Measurements from ENCODE around the gene MLIP.

The MLIP gene

GRCh38 chr6:54285595-54285994 is 174.4 kb downstream of the MLIP start:
- in situ Hi-C loops (cut with MboI; ENCODE audit: low pct_unique_long_range_greater_than_20kb, low sequenced_read_pairs, unreplicated experiment): no loop called here
- DNase-seq (ENCODE audit: low spot score): no peak

DNA sequence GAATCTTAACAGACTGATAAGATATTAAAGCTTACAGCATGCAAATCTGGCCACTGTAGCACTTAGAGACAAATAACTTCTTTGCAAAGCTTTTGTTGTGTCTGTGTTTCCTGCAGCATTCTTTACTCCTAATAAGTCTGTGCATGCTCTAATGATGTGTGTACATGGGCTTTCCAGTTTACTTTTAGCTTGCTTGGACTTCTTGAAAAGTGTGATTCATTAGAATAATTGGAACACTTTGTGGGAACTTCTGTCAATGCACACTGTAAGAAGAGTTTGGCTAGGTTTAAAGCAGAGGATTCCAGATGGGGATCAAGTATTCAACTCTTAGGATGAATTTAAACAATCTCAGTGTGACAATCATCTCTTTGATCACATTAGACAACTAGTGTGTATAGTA is 174.9 kb downstream of the MLIP start:
- in situ Hi-C loops (cut with MboI; ENCODE audit: low pct_unique_long_range_greater_than_20kb, low sequenced_read_pairs, unreplicated experiment): no loop called here
- no peak for DNase-seq (ENCODE audit: low spot score)
- TF ChIP-seq CTCF (IDR thresholded peaks at IDR 0.05; ENCODE audit: extremely low read depth, insufficient read depth, missing control alignments): no peak

More at GRCh38 chr6:54285595-54285994, 174.4 kb downstream of the MLIP start:
- no peak for TF ChIP-seq CTCF (IDR thresholded peaks at IDR 0.05; ENCODE audit: extremely low read depth, insufficient read depth, missing control alignments)

GRCh38 chr6:54288474-54288873 is 177.2 kb downstream of the MLIP start:
- DNase-seq (ENCODE audit: low spot score): no peak
- no peak for TF ChIP-seq CTCF (IDR thresholded peaks at IDR 0.05; ENCODE audit: extremely low read depth, insufficient read depth, missing control alignments)
- in situ Hi-C loops (cut with MboI; ENCODE audit: low pct_unique_long_range_greater_than_20kb, low sequenced_read_pairs, unreplicated experiment): no loop called here

DNA sequence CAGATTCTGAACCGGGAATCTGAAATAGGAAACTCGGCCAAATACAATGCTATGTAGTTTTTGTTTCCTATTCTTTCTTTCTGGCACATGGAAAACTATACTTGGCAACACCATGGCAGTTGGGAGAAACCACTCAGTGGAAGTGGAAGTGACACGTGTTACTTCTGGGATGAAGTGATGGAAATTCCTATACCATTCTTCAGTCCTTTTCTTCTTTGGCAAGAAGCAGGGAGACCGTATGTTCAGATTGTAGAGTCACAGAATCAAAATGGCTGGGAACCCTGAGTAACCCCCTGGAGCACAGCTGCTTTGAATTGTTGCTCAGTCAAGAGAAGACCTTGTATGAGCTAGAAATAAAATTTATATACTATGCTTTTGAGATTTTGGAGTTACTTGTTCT is 178.2 kb downstream of the MLIP start:
- DNase-seq (ENCODE audit: low spot score): no peak
- in situ Hi-C loops (cut with MboI; ENCODE audit: low pct_unique_long_range_greater_than_20kb, low sequenced_read_pairs, unreplicated experiment): no loop called here
- no peak for TF ChIP-seq CTCF (IDR thresholded peaks at IDR 0.05; ENCODE audit: extremely low read depth, insufficient read depth, missing control alignments)

DNA sequence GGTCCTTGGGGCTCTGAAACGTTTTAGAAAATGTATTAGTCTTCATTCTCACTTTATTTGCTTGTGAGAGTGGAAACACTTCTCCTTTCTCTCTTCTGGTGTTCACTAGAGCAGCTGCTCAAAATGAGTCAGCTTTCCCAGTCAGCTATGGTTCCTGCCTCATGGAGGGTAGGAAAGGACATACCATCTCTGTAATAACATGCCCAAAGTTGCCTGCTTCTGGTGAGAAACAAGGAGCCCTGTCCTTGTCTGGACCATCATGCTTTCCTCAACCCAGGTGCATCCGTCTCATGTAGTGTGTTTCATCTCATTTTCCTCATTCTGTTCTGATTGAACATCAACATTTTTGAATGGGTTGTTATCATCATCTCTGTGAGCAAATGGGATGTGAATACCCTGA is 179.9 kb downstream of the MLIP start:
- in situ Hi-C loops (cut with MboI; ENCODE audit: low pct_unique_long_range_greater_than_20kb, low sequenced_read_pairs, unreplicated experiment): no loop called here
- no peak for TF ChIP-seq CTCF (IDR thresholded peaks at IDR 0.05; ENCODE audit: extremely low read depth, insufficient read depth, missing control alignments)
- no peak for DNase-seq (ENCODE audit: low spot score)

GRCh38 chr6:54291738-54292137 is 180.5 kb downstream of the MLIP start:
- in situ Hi-C loops (cut with MboI; ENCODE audit: low pct_unique_long_range_greater_than_20kb, low sequenced_read_pairs, unreplicated experiment): no loop called here
- DNase-seq (ENCODE audit: low spot score): peak; percentile 9
- TF ChIP-seq CTCF (IDR thresholded peaks at IDR 0.05; ENCODE audit: extremely low read depth, insufficient read depth, missing control alignments): no peak

DNA sequence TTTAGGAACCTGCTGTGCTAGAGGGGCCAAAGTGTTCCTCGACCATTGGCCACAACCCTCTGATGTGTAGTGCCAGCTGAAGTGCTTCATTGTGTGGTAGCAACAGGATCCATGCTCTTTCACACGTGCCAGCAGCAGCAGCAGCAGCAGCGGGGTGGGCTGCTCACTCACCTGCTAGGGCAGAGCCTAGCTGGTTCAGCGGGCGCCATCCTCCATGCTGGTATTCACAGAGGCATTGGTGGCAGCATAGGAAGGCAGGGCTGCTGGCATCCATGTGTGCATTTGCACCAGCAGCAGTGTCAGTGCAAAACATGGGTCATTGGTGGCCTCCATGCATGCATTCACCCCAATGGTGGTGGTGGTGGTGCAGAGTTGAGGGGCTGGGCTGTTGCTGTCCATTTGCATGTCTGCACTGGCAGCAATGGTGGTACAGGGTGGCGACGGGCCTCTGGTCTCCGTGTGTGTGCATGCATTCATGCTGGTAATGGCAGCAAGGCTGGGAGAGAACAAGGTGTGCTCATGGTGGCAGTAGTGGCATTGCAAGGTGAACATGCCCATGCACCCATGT is 183.8 kb downstream of the MLIP start:
- in situ Hi-C loops (cut with MboI; ENCODE audit: low pct_unique_long_range_greater_than_20kb, low sequenced_read_pairs, unreplicated experiment): no loop called here
- DNase-seq (ENCODE audit: low spot score): no peak
- TF ChIP-seq CTCF (IDR thresholded peaks at IDR 0.05; ENCODE audit: extremely low read depth, insufficient read depth, missing control alignments): no peak

Measured in GM13977 (cell line).